Mesenchymal stem cell (in vitro differentiated cells and primary cell): Measurements from ENCODE around the gene STAG1.

ENCODE experiments used
- DNase-seq: peaks from one replicate; pipeline ENCODE4 v3.0.0-alpha.2; 2013
- H2AFZ ChIP-seq: one replicate; pipeline ENCODE4 v1.6.1; 2013; ENCODE audit warnings: low read depth, mild to moderate bottlenecking, control low read depth, inconsistent platforms, low read length, moderate library complexity
- H2AK5ac ChIP-seq: 2 replicates; pipeline ENCODE4 v1.6.1; 2013; ENCODE audit warnings: low read length, moderate library complexity, mild to moderate bottlenecking, inconsistent platforms; ENCODE audit not compliant: severe bottlenecking
- H2BK120ac ChIP-seq: one replicate; pipeline ENCODE4 v1.6.1; 2013; ENCODE audit warnings: low read depth, mild to moderate bottlenecking, inconsistent platforms, low read length, moderate library complexity
- H2BK12ac ChIP-seq, 2 experiments: one replicate each; pipeline ENCODE4 v1.6.1; 2013; ENCODE audit warnings: inconsistent platforms in 2 of 2, low read length in 2 of 2, mild to moderate bottlenecking in 2 of 2, moderate library complexity in 2 of 2, control low read depth in 1 of 2
- H2BK15ac ChIP-seq: one replicate; pipeline ENCODE4 v1.6.1; 2013; ENCODE audit warnings: mild to moderate bottlenecking, low read depth, inconsistent platforms; ENCODE audit not compliant: poor library complexity, severe bottlenecking
- H2BK5ac ChIP-seq: 2 replicates; pipeline ENCODE4 v1.6.1; 2013; ENCODE audit warnings: low read depth, mild to moderate bottlenecking, low read length, control low read depth, inconsistent platforms; ENCODE audit not compliant: poor library complexity, severe bottlenecking
- H3K14ac ChIP-seq, 2 experiments: one replicate each; pipeline ENCODE4 v1.6.1; 2013; ENCODE audit warnings: inconsistent platforms in 2 of 2, low read length in 2 of 2, control low read depth in 1 of 2, mild to moderate bottlenecking in 1 of 2, moderate library complexity in 1 of 2
- H3K18ac ChIP-seq, 2 experiments: one replicate each; pipeline ENCODE4 v1.6.1; 2013; ENCODE audit warnings: inconsistent platforms in 2 of 2, low read length in 2 of 2, control low read depth in 1 of 2, low read depth in 1 of 2, mild to moderate bottlenecking in 1 of 2
- H3K23ac ChIP-seq, 2 experiments: one replicate each; pipeline ENCODE4 v1.6.1; 2013; ENCODE audit warnings: inconsistent platforms in 2 of 2, low read length in 2 of 2, mild to moderate bottlenecking in 2 of 2, moderate library complexity in 2 of 2, control low read depth in 1 of 2
- H3K27ac ChIP-seq: 2 replicates; pipeline ENCODE4 v1.5.1; 2013; ENCODE audit warnings: mild to moderate bottlenecking, moderate library complexity, low read length, control low read depth, inconsistent platforms; ENCODE audit not compliant: poor library complexity, severe bottlenecking
- H3K27me3 ChIP-seq, 2 experiments: 2 replicates each; pipeline versions ENCODE4 v1.6.1 to v1.7.0; 2013; ENCODE audit warnings: low read length in 2 of 2, mild to moderate bottlenecking in 2 of 2, moderate library complexity in 2 of 2, control low read depth in 1 of 2, inconsistent platforms in 1 of 2; ENCODE audit not compliant: control insufficient read depth in 1 of 2, insufficient read depth in 1 of 2
- H3K36me3 ChIP-seq, 2 experiments: 2 replicates each; pipeline versions ENCODE4 v1.6.1 to v1.7.0; 2013; ENCODE audit warnings: low read length in 2 of 2, control low read depth in 1 of 2, inconsistent platforms in 1 of 2, low read depth in 1 of 2, mild to moderate bottlenecking in 1 of 2; ENCODE audit not compliant: insufficient read depth in 2 of 2, control insufficient read depth in 1 of 2
- H3K4ac ChIP-seq, 2 experiments: one replicate each; pipeline ENCODE4 v1.6.1; 2013; ENCODE audit warnings: inconsistent platforms in 2 of 2, low read length in 2 of 2, mild to moderate bottlenecking in 2 of 2, moderate library complexity in 2 of 2, control low read depth in 1 of 2, low read depth in 1 of 2
- H3K4me1 ChIP-seq: 2 replicates; pipeline ENCODE4 v1.6.1; 2013; ENCODE audit warnings: low read depth, low read length, control low read depth; ENCODE audit not compliant: control insufficient read depth, insufficient read depth
- H3K4me2 ChIP-seq: 2 replicates; pipeline ENCODE4 v1.6.1; 2013; ENCODE audit warnings: low read length, mild to moderate bottlenecking, inconsistent platforms; ENCODE audit not compliant: poor library complexity, severe bottlenecking
- H3K4me3 ChIP-seq, 2 experiments: 2 replicates each; pipeline versions ENCODE4 v1.5.1 to v1.7.0; 2013; ENCODE audit warnings: low read length in 2 of 2, mild to moderate bottlenecking in 2 of 2, control low read depth in 1 of 2, low read depth in 1 of 2; ENCODE audit not compliant: insufficient read depth in 1 of 2
- H3K79me1 ChIP-seq: replicated peaks from 2 replicates; pipeline ENCODE4 v1.6.1; 2013; ENCODE audit warnings: mild to moderate bottlenecking, control low read depth, low read length, inconsistent platforms; ENCODE audit not compliant: poor library complexity, severe bottlenecking
- H3K9ac ChIP-seq: 2 replicates; pipeline ENCODE4 v1.7.0; 2013; ENCODE audit warnings: mild to moderate bottlenecking, low read length, moderate library complexity
- H3K9me3 ChIP-seq: 2 replicates; pipeline ENCODE4 v1.7.0; 2013; ENCODE audit warnings: mild to moderate bottlenecking, low read length; ENCODE audit not compliant: control insufficient read depth
- H4K8ac ChIP-seq: one replicate; pipeline ENCODE4 v1.6.1; 2013; ENCODE audit warnings: inconsistent platforms, mild to moderate bottlenecking, low read length, moderate library complexity
- H4K91ac ChIP-seq: one replicate; pipeline ENCODE4 v1.6.1; 2013; ENCODE audit warnings: mild to moderate bottlenecking, low read length, inconsistent platforms
- WGBS: methylation state at CpG from one replicate; pipeline ENCODE4 v1.1.7; 2013; ENCODE audit warnings: mixed read lengths; 5-methylcytosine and 5-hydroxymethylcytosine counted together

STAG1 gene

GRCh38 chr3:136676009-136676408 lies 76.2 kb downstream of the STAG1 start:
- no peak overlapping the region for H2BK12ac ChIP-seq
- H4K8ac ChIP-seq = no peak overlapping the region
- H3K23ac ChIP-seq = no peak overlapping the region
- no peak overlapping the region for H2BK120ac ChIP-seq
- H3K4me2 ChIP-seq = no peak overlapping the region
- H3K36me3 ChIP-seq = peaks cover 0 to 5% of the 10 kb centered on the region in 2 experiments
- no peak overlapping the region for H3K27ac ChIP-seq
- H3K14ac ChIP-seq = no peak overlapping the region
- H2BK5ac ChIP-seq = no peak overlapping the region
- H2AK5ac ChIP-seq = no peak overlapping the region
- H3K18ac ChIP-seq = no peak overlapping the region
- H3K79me1 ChIP-seq = peaks cover 10% of the 10 kb centered on the region
- DNase-seq = no peak
- H3K4me1 ChIP-seq = peaks cover 5% of the 10 kb centered on the region
- H2AFZ ChIP-seq = no peak overlapping the region
- no peak overlapping the region for H3K4ac ChIP-seq
- H2BK15ac ChIP-seq = no peak overlapping the region
- no peak overlapping the region for H3K4me3 ChIP-seq
- H3K27me3 ChIP-seq = no peaks in the 10 kb centered on the region
- no peaks in the 10 kb centered on the region for H3K9me3 ChIP-seq
- H3K9ac ChIP-seq = no peak overlapping the region
- H4K91ac ChIP-seq = no peak overlapping the region

DNA sequence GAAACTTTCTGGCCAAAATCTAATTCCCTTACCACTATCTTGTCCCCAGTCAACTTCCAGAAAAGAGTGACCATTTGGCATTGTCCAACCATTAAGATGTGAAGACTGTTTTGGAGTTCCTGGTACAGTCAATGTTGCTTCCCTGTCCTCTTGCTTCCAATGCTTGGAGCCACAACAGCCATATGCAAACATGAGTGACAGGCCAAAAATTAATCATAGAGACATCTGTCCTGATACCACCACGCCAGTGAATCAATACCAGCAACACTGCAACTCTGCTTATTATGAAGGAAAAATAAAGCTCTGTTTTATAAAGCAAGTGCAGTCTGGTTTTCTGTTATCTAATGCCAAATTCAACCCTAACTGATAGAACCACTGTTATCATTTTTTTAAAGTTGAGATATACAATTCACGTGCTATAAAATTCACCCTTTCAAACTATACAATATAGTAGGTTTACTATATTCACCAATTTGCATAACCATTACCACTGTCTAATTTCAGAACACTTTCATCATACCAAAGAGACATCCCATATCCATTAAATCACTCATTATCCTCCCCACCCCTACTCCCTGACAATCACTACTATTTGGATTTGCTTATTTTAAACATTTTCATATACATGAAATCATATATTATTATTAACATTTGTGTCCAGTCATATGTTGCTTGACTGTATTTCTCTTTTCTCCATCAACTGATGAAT lies 76.9 kb downstream of the STAG1 start:
- peaks cover 6% of the 10 kb centered on the region for H3K4me1 ChIP-seq
- peaks cover 11% of the 10 kb centered on the region for H3K79me1 ChIP-seq
- no peaks in the 10 kb centered on the region for H3K27me3 ChIP-seq
- no peak for DNase-seq
- H4K91ac ChIP-seq = no peak overlapping the region
- no peak overlapping the region for H3K4ac ChIP-seq
- H2BK15ac ChIP-seq = no peak overlapping the region
- no peak overlapping the region for H3K4me3 ChIP-seq
- no peak overlapping the region for H2AFZ ChIP-seq
- H2BK120ac ChIP-seq = no peak overlapping the region
- WGBS = 98% methylated on average over 1 of the region's 2 CpGs
- no peak overlapping the region for H3K14ac ChIP-seq
- H2BK12ac ChIP-seq = no peak overlapping the region
- H3K9me3 ChIP-seq = no peaks in the 10 kb centered on the region
- H3K9ac ChIP-seq = no peak overlapping the region
- no peak overlapping the region for H4K8ac ChIP-seq
- no peak overlapping the region for H3K18ac ChIP-seq
- no peak overlapping the region for H3K27ac ChIP-seq
- no peak overlapping the region for H3K23ac ChIP-seq
- no peak overlapping the region for H3K4me2 ChIP-seq
- H2AK5ac ChIP-seq = no peak overlapping the region
- H3K36me3 ChIP-seq = peaks cover 0 to 5% of the 10 kb centered on the region in 2 experiments
- no peak overlapping the region for H2BK5ac ChIP-seq

DNA sequence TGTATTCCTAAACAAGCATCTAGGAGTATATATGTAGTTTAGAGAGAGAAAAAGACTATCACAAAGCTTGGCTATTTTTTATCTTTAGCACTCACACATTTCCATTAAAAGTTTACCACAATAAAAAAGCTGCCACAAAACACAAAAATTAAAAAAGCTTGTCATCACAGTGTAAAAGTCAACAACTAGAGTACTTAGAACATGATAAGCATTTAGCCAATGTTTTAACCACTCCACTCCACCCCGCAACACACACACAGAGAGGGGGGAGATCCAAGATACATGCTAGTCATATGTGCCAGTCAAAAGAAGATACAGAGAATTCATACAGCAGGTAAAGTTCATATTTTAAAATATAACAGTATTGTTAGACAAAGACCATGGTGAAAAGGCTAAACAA lies 79.7 kb downstream of the STAG1 start:
- H3K36me3 ChIP-seq = peaks cover 0 to 10% of the 10 kb centered on the region in 2 experiments
- no peak overlapping the region for H2BK120ac ChIP-seq
- no peak overlapping the region for H3K4me3 ChIP-seq
- no peak overlapping the region for H2AK5ac ChIP-seq
- peaks cover 6% of the 10 kb centered on the region for H3K4me1 ChIP-seq
- DNase-seq = no peak
- H3K18ac ChIP-seq = no peak overlapping the region
- H3K79me1 ChIP-seq = peaks cover 18% of the 10 kb centered on the region
- H2BK12ac ChIP-seq = no peak overlapping the region
- H3K14ac ChIP-seq = no peak overlapping the region
- no peak overlapping the region for H3K4me2 ChIP-seq
- no peak overlapping the region for H2BK15ac ChIP-seq
- no peak overlapping the region for H2BK5ac ChIP-seq
- no peak overlapping the region for H2AFZ ChIP-seq
- no peak overlapping the region for H3K23ac ChIP-seq
- no CpG with 5 or more reads among the region's 1 CpG for WGBS
- H4K91ac ChIP-seq = no peak overlapping the region
- H3K9me3 ChIP-seq = no peaks in the 10 kb centered on the region
- H3K4ac ChIP-seq = no peak overlapping the region
- no peak overlapping the region for H3K9ac ChIP-seq
- H3K27ac ChIP-seq = peak overlapping the region; percentile 47
- H4K8ac ChIP-seq = no peak overlapping the region
- H3K27me3 ChIP-seq = no peaks in the 10 kb centered on the region

- no peak overlapping the region for H3K4me2 ChIP-seq
- no peak overlapping the region for H3K14ac ChIP-seq
- H2AK5ac ChIP-seq = no peak overlapping the region
- H3K23ac ChIP-seq = no peak overlapping the region
- peak; percentile 32 for DNase-seq
- no peak overlapping the region for H3K27ac ChIP-seq
- H2BK5ac ChIP-seq = no peak overlapping the region
- H3K9ac ChIP-seq = no peak overlapping the region
- H3K4me1 ChIP-seq = peaks cover 7% of the 10 kb centered on the region
- no peak overlapping the region for H2BK15ac ChIP-seq
- no peak overlapping the region for H4K8ac ChIP-seq
- H3K4ac ChIP-seq = no peak overlapping the region
- H4K91ac ChIP-seq = no peak overlapping the region
- no peaks in the 10 kb centered on the region for H3K27me3 ChIP-seq
- H3K79me1 ChIP-seq = peaks cover 16% of the 10 kb centered on the region
- no peaks in the 10 kb centered on the region for H3K9me3 ChIP-seq
- H3K18ac ChIP-seq = no peak overlapping the region
- no peak overlapping the region for H2BK120ac ChIP-seq
- H2AFZ ChIP-seq = no peak overlapping the region
- no peak overlapping the region for H2BK12ac ChIP-seq
- H3K4me3 ChIP-seq = no peak overlapping the region
- peaks cover 0 to 10% of the 10 kb centered on the region in 2 experiments for H3K36me3 ChIP-seq
Observed at GRCh38 chr3:136671921-136672320, 80.3 kb downstream of the STAG1 start.
